Renal cortex interstitium (tissue), 11 donors: Measurements from ENCODE around the gene NUP50. TPM values are rescaled to one million over a fixed set of nuclear protein-coding genes. Genes with fewer than 3 reads are reported as not detected.
A peak's percentile ranks its signal among the peaks of the same experiment; 100 is the strongest.

Experiments
- DNase-seq, 11 donors: peaks; one replicate each; pipeline ENCODE4 v3.0.0-alpha.2; 2013; ENCODE audit warnings: low read depth in 9 of 11, low spot score in 4 of 11; ENCODE audit errors: extremely low read depth in 1 of 11
- polyA plus RNA-seq, 3 donors: library from polyadenylated mRNA; unstranded; fragments of 120-200 nt; gene quantifications; one replicate each; pipeline ENCODE4 v1.2.1, GENCODE V29; 2013; ENCODE audit not compliant: insufficient read length in 3 of 3

The NUP50 gene
- polyA plus RNA-seq, 3 donors = 52.0 to 60.3 (median 55.6) TPM

DNA sequence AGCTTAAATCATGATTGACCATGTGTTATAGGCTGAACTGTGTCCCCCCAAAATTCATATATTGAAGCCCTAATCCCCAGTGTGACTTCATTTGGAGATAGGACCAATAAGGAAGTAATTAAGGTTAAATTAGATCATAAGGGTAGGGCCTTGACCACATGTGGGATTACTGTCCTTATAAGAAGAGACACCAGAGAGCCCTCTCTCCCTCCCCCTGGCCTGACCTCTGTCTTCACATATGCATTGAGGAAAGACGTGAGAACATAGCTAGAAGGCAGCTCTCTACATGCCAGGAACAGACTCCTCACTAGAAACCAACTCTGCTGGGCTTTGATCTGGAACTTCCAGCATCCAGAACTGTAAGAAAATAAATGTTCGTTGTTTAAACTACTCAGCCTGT lies 13.6 kb upstream of the NUP50 start:
- no peak for DNase-seq

GRCh38 chr22:45151503-45151902 lies 12.2 kb upstream of the NUP50 start:
- DNase-seq = no peak

DNA sequence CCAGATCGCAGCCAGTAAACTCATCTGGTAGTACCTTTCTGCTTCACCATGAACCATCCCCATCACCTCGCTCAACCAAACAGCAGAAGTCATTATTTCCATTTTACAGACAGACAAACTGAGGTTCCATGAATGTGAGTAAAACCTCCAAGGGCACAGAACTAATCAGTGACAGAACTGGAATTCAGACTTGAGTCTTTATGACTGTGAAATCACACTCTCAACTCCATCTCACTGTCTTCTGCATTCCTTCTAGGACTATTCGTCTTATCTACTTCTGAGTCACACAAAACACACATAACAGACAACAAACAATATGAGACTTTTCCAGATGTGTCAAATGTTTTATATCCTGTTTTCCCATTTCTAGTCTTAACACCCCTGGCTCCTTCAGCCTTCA lies 9.3 kb upstream of the NUP50 start:
- no peak for DNase-seq

GRCh38 chr22:45155050-45155840 lies 8.5 kb upstream of the NUP50 start:
- no peak for DNase-seq

GRCh38 chr22:45157907-45158306 lies 5.8 kb upstream of the NUP50 start:
- no peak for DNase-seq

GRCh38 chr22:45159652-45160462 lies 3.9 kb upstream of the NUP50 start:
- no peak for DNase-seq

GRCh38 chr22:45162531-45162930 lies 1.2 kb upstream of the NUP50 start:
- no peak for DNase-seq

GRCh38 chr22:45163099-45163450 lies 650 bp upstream of the NUP50 start:
- no peak for DNase-seq

- DNase-seq = peak in 1 of 11 donors; percentile 12
Observed at GRCh38 chr22:45164270-45165088, 754 bp downstream of the NUP50 start.

GRCh38 chr22:45166932-45167331 lies 3.2 kb downstream of the NUP50 start:
- no peak for DNase-seq

- no peak for DNase-seq
Observed at GRCh38 chr22:45169591-45170466, 6.1 kb downstream of the NUP50 start.

GRCh38 chr22:45171830-45172229 lies 8.1 kb downstream of the NUP50 start:
- DNase-seq = no peak

- DNase-seq = no peak
Observed at GRCh38 chr22:45172881-45173585, 9.3 kb downstream of the NUP50 start.

DNA sequence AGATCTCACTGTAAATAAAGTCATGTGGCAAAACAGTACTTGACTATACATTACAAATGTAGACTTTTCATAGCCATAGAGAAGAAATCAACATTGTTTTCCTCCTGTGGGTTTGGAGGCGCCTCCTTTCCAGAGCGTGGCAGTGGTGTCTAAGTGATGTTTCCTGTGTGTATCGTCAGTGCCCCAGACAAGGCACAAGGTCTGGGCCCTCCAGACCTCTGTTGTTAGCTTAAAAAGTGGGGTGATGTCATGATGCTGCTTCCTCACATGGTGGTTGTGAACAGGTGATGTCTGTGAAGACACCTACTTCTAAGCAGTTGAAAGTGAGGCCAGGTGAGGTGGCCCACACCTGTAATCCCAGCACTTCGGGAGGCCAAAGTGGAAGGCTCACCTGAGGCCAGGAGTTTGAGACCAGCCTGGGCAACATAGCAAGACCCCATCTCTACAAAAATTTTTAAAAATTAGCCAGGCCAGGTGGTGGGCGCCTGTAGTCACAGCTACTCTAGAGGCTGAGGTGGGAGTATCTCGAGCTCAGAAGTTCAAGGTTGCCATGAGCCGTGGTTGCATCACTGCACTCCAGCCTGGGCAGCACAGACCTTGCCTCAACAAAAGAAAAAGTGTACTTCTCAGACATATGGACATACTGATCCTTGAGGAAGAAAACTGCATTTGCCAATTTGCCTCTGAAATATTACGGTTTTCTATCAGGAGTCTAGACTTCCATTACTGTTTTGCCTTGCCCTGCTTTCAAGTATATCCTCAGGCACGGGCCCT lies 15.7 kb downstream of the NUP50 start:
- DNase-seq = no peak

DNA sequence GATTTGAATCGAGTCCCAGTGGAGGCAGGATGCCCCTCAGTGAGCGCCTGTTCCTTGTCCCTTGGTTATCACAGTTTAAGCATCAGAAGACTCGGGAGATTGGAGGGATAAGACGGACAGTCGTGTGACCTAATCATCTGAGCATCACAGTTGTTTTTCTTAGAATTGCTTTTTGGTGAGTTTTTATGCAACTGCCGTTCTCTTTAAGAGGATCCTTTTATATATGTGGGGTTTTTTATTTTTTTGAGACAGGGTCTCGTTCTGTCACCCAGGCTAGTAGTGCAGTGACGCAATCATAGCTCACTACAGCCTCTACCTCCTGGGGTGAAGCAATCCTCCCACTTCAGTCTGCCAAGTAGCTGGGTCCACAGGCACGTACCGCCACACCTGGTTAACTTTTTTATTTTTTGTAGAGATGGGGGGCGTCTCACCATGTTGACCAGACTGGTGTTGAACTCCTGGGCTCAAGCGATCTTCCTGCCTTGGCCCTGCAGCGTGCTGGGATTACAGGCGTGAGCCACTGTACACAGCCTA lies 16.5 kb downstream of the NUP50 start:
- DNase-seq = no peak

- no peak for DNase-seq
Observed at GRCh38 chr22:45181240-45181639, 17.5 kb downstream of the NUP50 start.

- no peak for DNase-seq
Observed at GRCh38 chr22:45181766-45182165, 18.0 kb downstream of the NUP50 start.
